ENCODE measurements around the gene KCTD5. TPM values are rescaled to one million over a fixed set of nuclear protein-coding genes. Genes with fewer than 3 reads are reported as not detected.
"Not testable (repeated sequence)": the region's sequence is repeated elsewhere in the genome, so short reads cannot be mapped to it uniquely, and the experiment has no call there.

Gene KCTD5
- total and polyA plus RNA-seq, 4 donors = 17.1 to 31.8 (median 24.7) TPM

- no peak for ATAC-seq (ENCODE audit: insufficient read depth, low FRiP score)
- no peak overlapping the region for H3K9ac ChIP-seq (ENCODE audit: insufficient read depth in 1 of 2, low read length in 2 of 2)
- TF ChIP-seq CTCF (IDR thresholded peaks at IDR 0.05; ENCODE audit: control extremely low read depth, extremely low read depth) = no peak
- no peak overlapping the region for H3K27ac ChIP-seq (ENCODE audit: low read depth in 1 of 2, low read length in 1 of 2)
- WGBS, 2 donors = 61 to 74% methylated on average over 23 of the region's 23 CpGs
- peaks cover 0 to 20% (median 2%) of the 10 kb centered on the region in 5 donors for H3K4me1 ChIP-seq (ENCODE audit: control insufficient read depth in 5 of 5, insufficient read depth in 5 of 5, low read length in 5 of 5)
- H3K9me3 ChIP-seq (ENCODE audit: control insufficient read depth in 4 of 4, insufficient read depth in 3 of 4, low read length in 3 of 4) = no peaks in the 10 kb centered on the region
- DNase-seq = no peak
- H3K4me3 ChIP-seq = no peak overlapping the region
- H3K27me3 ChIP-seq (ENCODE audit: control insufficient read depth in 3 of 3, insufficient read depth in 3 of 3, low read length in 2 of 3) = no peaks in the 10 kb centered on the region
- peaks cover 0 to 10% (median 6%) of the 10 kb centered on the region in 4 donors for H3K36me3 ChIP-seq (ENCODE audit: control insufficient read depth in 4 of 4, insufficient read depth in 4 of 4, low read length in 4 of 4)
Measured at GRCh38 chr16:2663553-2664546, 18.5 kb upstream of the KCTD5 start.

GRCh38 chr16:2664574-2664982 lies 17.7 kb upstream of the KCTD5 start:
- H3K9ac ChIP-seq (ENCODE audit: insufficient read depth in 1 of 2, low read length in 2 of 2) = no peak overlapping the region
- H3K36me3 ChIP-seq (ENCODE audit: control insufficient read depth in 4 of 4, insufficient read depth in 4 of 4, low read length in 4 of 4) = peaks cover 0 to 11% (median 6%) of the 10 kb centered on the region in 4 donors
- H3K4me3 ChIP-seq = no peak overlapping the region
- peak; percentile 23 to 69 (median 58) for DNase-seq
- peaks cover 0 to 20% (median 2%) of the 10 kb centered on the region in 5 donors for H3K4me1 ChIP-seq (ENCODE audit: control insufficient read depth in 5 of 5, insufficient read depth in 5 of 5, low read length in 5 of 5)
- H3K27me3 ChIP-seq (ENCODE audit: control insufficient read depth in 3 of 3, insufficient read depth in 3 of 3, low read length in 2 of 3) = no peaks in the 10 kb centered on the region
- no peak for TF ChIP-seq CTCF (IDR thresholded peaks at IDR 0.05; ENCODE audit: control extremely low read depth, extremely low read depth)
- ATAC-seq (ENCODE audit: insufficient read depth, low FRiP score) = no peak
- WGBS, 2 donors = 58 to 72% methylated on average over 9 of the region's 9 CpGs
- H3K9me3 ChIP-seq (ENCODE audit: control insufficient read depth in 4 of 4, insufficient read depth in 3 of 4, low read length in 3 of 4) = no peaks in the 10 kb centered on the region
- H3K27ac ChIP-seq (ENCODE audit: low read depth in 1 of 2, low read length in 1 of 2) = no peak overlapping the region

GRCh38 chr16:2666671-2667070 lies 15.7 kb upstream of the KCTD5 start:
- 82 to 86% methylated on average over 7 of the region's 7 CpGs for WGBS, 2 donors
- not testable (repeated sequence) for ATAC-seq (ENCODE audit: insufficient read depth, low FRiP score); DNase-seq

GRCh38 chr16:2669587-2669986 lies 12.7 kb upstream of the KCTD5 start:
- ATAC-seq (ENCODE audit: insufficient read depth, low FRiP score); DNase-seq; H3K27ac ChIP-seq (ENCODE audit: low read depth in 1 of 2, low read length in 1 of 2); H3K36me3 ChIP-seq (ENCODE audit: control insufficient read depth in 4 of 4, insufficient read depth in 4 of 4, low read length in 4 of 4); H3K9ac ChIP-seq (ENCODE audit: insufficient read depth in 1 of 2, low read length in 2 of 2); H3K9me3 ChIP-seq (ENCODE audit: control insufficient read depth in 4 of 4, insufficient read depth in 3 of 4, low read length in 3 of 4); H3K4me3 ChIP-seq; H3K27me3 ChIP-seq (ENCODE audit: control insufficient read depth in 3 of 3, insufficient read depth in 3 of 3, low read length in 2 of 3): not testable (repeated sequence)
- WGBS, 2 donors = 82 to 91% methylated on average over 9 to 10 of the region's 10 CpGs
- H3K4me1 ChIP-seq (ENCODE audit: control insufficient read depth in 5 of 5, insufficient read depth in 5 of 5, low read length in 5 of 5) = peaks cover 0 to 22% (median 5%) of the 10 kb centered on the region in 5 donors

More at GRCh38 chr16:2666671-2667070, 15.7 kb upstream of the KCTD5 start:
- not testable (repeated sequence) for H3K9me3 ChIP-seq (ENCODE audit: control insufficient read depth in 4 of 4, insufficient read depth in 3 of 4, low read length in 3 of 4); H3K27ac ChIP-seq (ENCODE audit: low read depth in 1 of 2, low read length in 1 of 2); H3K9ac ChIP-seq (ENCODE audit: insufficient read depth in 1 of 2, low read length in 2 of 2); H3K27me3 ChIP-seq (ENCODE audit: control insufficient read depth in 3 of 3, insufficient read depth in 3 of 3, low read length in 2 of 3); H3K4me3 ChIP-seq
- peaks cover 0 to 24% (median 3%) of the 10 kb centered on the region in 5 donors for H3K4me1 ChIP-seq (ENCODE audit: control insufficient read depth in 5 of 5, insufficient read depth in 5 of 5, low read length in 5 of 5)
- peaks cover 0 to 11% (median 6%) of the 10 kb centered on the region in 4 donors for H3K36me3 ChIP-seq (ENCODE audit: control insufficient read depth in 4 of 4, insufficient read depth in 4 of 4, low read length in 4 of 4)

All from lung (tissue), 12 donors.